A673 (cell line): Measurements from ENCODE around the gene SNAI3. TPM values are rescaled to one million over a fixed set of nuclear protein-coding genes. Genes with fewer than 3 reads are reported as not detected.

Source experiments
- BruUV-seq: library from RNA; stranded (reverse); fragments of 400-500 nt; replicated peaks from 2 replicates; lab custom pipeline; 2021; lab: Mats Ljungman, UMichigan
- CTCF ChIA-PET: fragments of 300-600 bp; sonication (Branson Sonifier 250); formaldehyde crosslinking; loops from one replicate; lab custom pipeline; 2022; ENCODE audit warnings: antibody characterized with exemption; lab: Charles Lee
- POLR2A ChIA-PET: fragments of 300-600 bp; sonication (Branson Sonifier 250); formaldehyde crosslinking; loops from one replicate; lab custom pipeline; 2022; ENCODE audit warnings: antibody characterized with exemption; ENCODE audit not compliant: low non-redundant PET; lab: Charles Lee
- DNase-seq: peaks from one replicate; pipeline ENCODE4 v3.0.0-alpha.2; 2015; ENCODE audit warnings: low spot score
- H3K27ac ChIP-seq: fragments of 200-600 bp; sonication (generic); 2 replicates; pipeline ENCODE4 v1.5.1; 2016; ENCODE audit warnings: mixed run types, low read depth, mild to moderate bottlenecking, mixed read lengths, antibody characterized with exemption, low read length; ENCODE audit not compliant: poor library complexity, severe bottlenecking
- H3K27me3 ChIP-seq: fragments of 200-600 bp; sonication (generic); replicated peaks from 2 replicates; pipeline ENCODE4 v1.6.1; 2017; ENCODE audit warnings: mixed run types, low read depth, mild to moderate bottlenecking, mixed read lengths, antibody characterized with exemption, low read length; ENCODE audit not compliant: insufficient read depth, poor library complexity
- H3K36me3 ChIP-seq: fragments of 200-600 bp; sonication (generic); 2 replicates; pipeline ENCODE4 v1.6.1; 2016; ENCODE audit warnings: mixed run types, mild to moderate bottlenecking, mixed read lengths, antibody characterized with exemption, low read length; ENCODE audit not compliant: insufficient read depth, poor library complexity, severe bottlenecking
- H3K4me1 ChIP-seq: fragments of 200-600 bp; sonication (generic); 2 replicates; pipeline ENCODE4 v1.6.1; 2017; ENCODE audit warnings: mixed run types, mild to moderate bottlenecking, mixed read lengths, antibody characterized with exemption, low read length; ENCODE audit not compliant: insufficient read depth, poor library complexity, severe bottlenecking
- H3K4me3 ChIP-seq: fragments of 200-600 bp; sonication (generic); 2 replicates; pipeline ENCODE4 v1.5.1; 2016; ENCODE audit warnings: low read depth, mixed run types, mild to moderate bottlenecking, mixed read lengths, low read length; ENCODE audit not compliant: poor library complexity, severe bottlenecking
- H3K9me3 ChIP-seq: fragments of 200-600 bp; sonication (generic); 2 replicates; pipeline ENCODE4 v1.6.1; 2016; ENCODE audit warnings: mixed run types, low read depth, mild to moderate bottlenecking, mixed read lengths, antibody characterized with exemption, low read length; ENCODE audit not compliant: poor library complexity, severe bottlenecking
- EZH2 ChIP-seq: fragments of 200-600 bp; sonication (generic); IDR thresholded peaks from 2 replicates; pipeline ENCODE4 v1.6.1; 2017; ENCODE audit warnings: borderline replicate concordance, low read depth, mild to moderate bottlenecking, mixed read lengths, antibody characterized with exemption, low read length; ENCODE audit not compliant: poor library complexity, severe bottlenecking
- intact Hi-C: fragments of 100-400 bp; cut with micrococcal nuclease; formaldehyde crosslinking; loops from one replicate; pipeline ENCODE4 v1.10.0; 2022; ENCODE audit not compliant: unreplicated experiment
- total RNA-seq: library from RNA; stranded (reverse); gene quantifications from 2 replicates; pipeline ENCODE4 v1.2.3, GENCODE V29; 2021
- TF ChIP-seq, protein P1 (sequence below): fragments of 300-800, 200-600 bp; sonication (generic); conservative IDR thresholded peaks from 2 replicates; pipeline ENCODE4 v1.5.1; 2017; ENCODE audit warnings: low read depth, mild to moderate bottlenecking, antibody characterized with exemption, low read length, moderate library complexity, mixed read lengths

SNAI3 gene
- total RNA-seq, 1 experiment from 2014 or later: not detected

GRCh38 chr16:88721815-88722755 lies 35.8 kb upstream of the SNAI3 start:
- H3K4me3 ChIP-seq: no peak overlapping the region
- TF ChIP-seq EZH2: no peak
- ChIA-PET POLR2A (no interaction called here), CTCF (interaction anchor here (0.6 kb wide), 1 partner anchor 15 kb away, joined by 3 read pairs; no protein-coding TSS in a partner anchor)
- peaks cover 75% of the 10 kb centered on the region for H3K36me3 ChIP-seq
- H3K4me1 ChIP-seq: no peaks in the 10 kb centered on the region
- intact Hi-C loops: no loop called here
- DNase-seq: no peak
- H3K27ac ChIP-seq: no peak overlapping the region
- no TSS peak for BruUV-seq
- H3K27me3 ChIP-seq: no peaks in the 10 kb centered on the region
- no peaks in the 10 kb centered on the region for H3K9me3 ChIP-seq

DNA sequence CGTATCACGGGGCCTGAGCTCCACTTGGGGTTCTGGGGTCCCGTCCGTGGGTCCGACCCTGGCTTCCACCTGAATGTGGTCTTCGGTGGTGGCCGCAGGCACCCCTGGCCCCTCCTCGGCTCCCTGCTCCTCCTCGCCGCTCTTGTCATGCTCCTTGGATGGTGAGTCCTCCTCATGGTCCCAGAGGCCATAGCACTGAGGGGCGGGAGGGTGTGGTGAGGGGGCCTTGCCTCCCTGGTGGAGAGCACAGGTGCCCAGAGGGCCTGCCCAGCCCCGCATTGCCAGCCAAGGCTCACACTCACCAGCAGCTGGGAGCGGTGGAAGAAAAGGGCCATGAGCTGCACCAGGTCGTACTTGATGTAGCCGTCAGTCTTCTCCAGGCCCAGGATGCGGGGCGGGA lies 34.9 kb upstream of the SNAI3 start:
- H3K9me3 ChIP-seq: no peaks in the 10 kb centered on the region
- no peaks in the 10 kb centered on the region for H3K27me3 ChIP-seq
- no peak overlapping the region for H3K4me3 ChIP-seq
- H3K36me3 ChIP-seq: peaks cover 80% of the 10 kb centered on the region
- no TSS peak for BruUV-seq
- TF ChIP-seq, protein P1, sequence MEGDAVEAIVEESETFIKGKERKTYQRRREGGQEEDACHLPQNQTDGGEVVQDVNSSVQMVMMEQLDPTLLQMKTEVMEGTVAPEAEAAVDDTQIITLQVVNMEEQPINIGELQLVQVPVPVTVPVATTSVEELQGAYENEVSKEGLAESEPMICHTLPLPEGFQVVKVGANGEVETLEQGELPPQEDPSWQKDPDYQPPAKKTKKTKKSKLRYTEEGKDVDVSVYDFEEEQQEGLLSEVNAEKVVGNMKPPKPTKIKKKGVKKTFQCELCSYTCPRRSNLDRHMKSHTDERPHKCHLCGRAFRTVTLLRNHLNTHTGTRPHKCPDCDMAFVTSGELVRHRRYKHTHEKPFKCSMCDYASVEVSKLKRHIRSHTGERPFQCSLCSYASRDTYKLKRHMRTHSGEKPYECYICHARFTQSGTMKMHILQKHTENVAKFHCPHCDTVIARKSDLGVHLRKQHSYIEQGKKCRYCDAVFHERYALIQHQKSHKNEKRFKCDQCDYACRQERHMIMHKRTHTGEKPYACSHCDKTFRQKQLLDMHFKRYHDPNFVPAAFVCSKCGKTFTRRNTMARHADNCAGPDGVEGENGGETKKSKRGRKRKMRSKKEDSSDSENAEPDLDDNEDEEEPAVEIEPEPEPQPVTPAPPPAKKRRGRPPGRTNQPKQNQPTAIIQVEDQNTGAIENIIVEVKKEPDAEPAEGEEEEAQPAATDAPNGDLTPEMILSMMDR: no peak
- TF ChIP-seq EZH2: no peak
- no peak overlapping the region for H3K27ac ChIP-seq
- ChIA-PET CTCF (no interaction called here), POLR2A (no interaction called here)
- H3K4me1 ChIP-seq: no peaks in the 10 kb centered on the region
- DNase-seq: no peak
- intact Hi-C loops: no loop called here

GRCh38 chr16:88720396-88720970 lies 34.2 kb upstream of the SNAI3 start:
- no peaks in the 10 kb centered on the region for H3K4me1 ChIP-seq
- H3K4me3 ChIP-seq: no peak overlapping the region
- ChIA-PET CTCF (no interaction called here), POLR2A (no interaction called here)
- BruUV-seq: no TSS peak
- TF ChIP-seq, protein P1: no peak
- TF ChIP-seq EZH2: no peak
- H3K27ac ChIP-seq: no peak overlapping the region
- no peaks in the 10 kb centered on the region for H3K27me3 ChIP-seq
- DNase-seq: no peak
- peaks cover 83% of the 10 kb centered on the region for H3K36me3 ChIP-seq
- no peaks in the 10 kb centered on the region for H3K9me3 ChIP-seq
- intact Hi-C loops: no loop called here
